ENCODE results near the gene BAHD1. TPM values are rescaled to one million over a fixed set of nuclear protein-coding genes. Genes with fewer than 3 reads are reported as not detected.

BAHD1 gene
- total and polyA plus RNA-seq, 4 experiments from 2014 or later, result 1.5 to 49.2 (median 25.8) TPM

- H3K36me3 ChIP-seq (ENCODE audit: insufficient read depth, low read length), result peaks cover 15% of the 10 kb centered on the region
- peak overlapping the region in 6 of 7 donors; percentile 54 to 83 (median 74) for H3K27ac Mint-ChIP-seq
- H3K4me3 ChIP-seq (ENCODE audit: low read length in 2 of 2), result no peak overlapping the region
- no peak for DNase-seq
- H3K27ac ChIP-seq (ENCODE audit: low read depth, low read length), result no peak overlapping the region
- ChIA-PET POLR2A (ENCODE audit: partially characterized antibody) (interaction anchor here (1.1 to 1.2 kb wide), 2 partner anchors 13 to 16 kb away, joined by 3 to 4 read pairs; partner anchors contain the start of gene BAHD1), CTCF (ENCODE audit: partially characterized antibody) (interaction anchor here (0.6 to 1.4 kb wide), 3 partner anchors 13 to 815 kb away, joined by 3 to 6 read pairs (median 3); no protein-coding TSS in a partner anchor)
- no peaks in the 10 kb centered on the region for H3K27me3 ChIP-seq (ENCODE audit: insufficient read depth, low read length)
- H3K9me3 Mint-ChIP-seq, result no peaks in the 10 kb centered on the region
- peaks cover 0 to 17% of the 10 kb centered on the region in 2 donors for H3K36me3 Mint-ChIP-seq
- H3K4me1 Mint-ChIP-seq, result peaks cover 40 to 69% (median 49%) of the 10 kb centered on the region in 4 donors
- no peaks in the 10 kb centered on the region for H3K9me3 ChIP-seq (ENCODE audit: control insufficient read depth in 1 of 2, low read length in 2 of 2)
- intact Hi-C loops (cut with micrococcal nuclease), result no loop called here
- H3K4me1 ChIP-seq (ENCODE audit: insufficient read depth, low read length), result peaks cover 58% of the 10 kb centered on the region
- no peaks in the 10 kb centered on the region for H3K27me3 Mint-ChIP-seq
- peak overlapping the region in 3 of 8 donors; percentile 4 to 52 (median 33) for H3K4me3 Mint-ChIP-seq
Observed at GRCh38 chr15:40456738-40457137, 16.0 kb downstream of the BAHD1 start.

GRCh38 chr15:40458495-40459371, 18.0 kb downstream of the BAHD1 start:
- peaks cover 38% of the 10 kb centered on the region for H3K4me1 ChIP-seq (ENCODE audit: insufficient read depth, low read length)
- no peaks in the 10 kb centered on the region for H3K27me3 Mint-ChIP-seq
- no peaks in the 10 kb centered on the region for H3K9me3 ChIP-seq (ENCODE audit: control insufficient read depth in 1 of 2, low read length in 2 of 2)
- H3K36me3 ChIP-seq (ENCODE audit: insufficient read depth, low read length), result peaks cover 23% of the 10 kb centered on the region
- H3K4me3 ChIP-seq (ENCODE audit: low read length in 2 of 2), result no peak overlapping the region
- intact Hi-C loops (cut with micrococcal nuclease), result no loop called here
- H3K4me3 Mint-ChIP-seq, result no peak overlapping the region
- no peaks in the 10 kb centered on the region for H3K27me3 ChIP-seq (ENCODE audit: insufficient read depth, low read length)
- DNase-seq, result no peak
- H3K9me3 Mint-ChIP-seq, result no peaks in the 10 kb centered on the region
- peaks cover 4 to 25% of the 10 kb centered on the region in 2 donors for H3K36me3 Mint-ChIP-seq
- CTCF ChIA-PET (ENCODE audit: partially characterized antibody), result no interaction called here
- peaks cover 20 to 49% (median 29%) of the 10 kb centered on the region in 4 donors for H3K4me1 Mint-ChIP-seq
- no peak overlapping the region for H3K27ac ChIP-seq (ENCODE audit: low read depth, low read length)
- POLR2A ChIA-PET (ENCODE audit: partially characterized antibody), result no interaction called here
- peak overlapping the region in 2 of 7 donors; percentile 57 to 62 for H3K27ac Mint-ChIP-seq

- no peaks in the 10 kb centered on the region for H3K9me3 ChIP-seq (ENCODE audit: control insufficient read depth in 1 of 2, low read length in 2 of 2)
- Mint-ChIP-seq H3K4me1 (peaks cover 12 to 41% (median 21%) of the 10 kb centered on the region in 4 donors), H3K4me3 (no peak overlapping the region), H3K36me3 (peaks cover 4 to 25% of the 10 kb centered on the region in 2 donors), H3K9me3 (no peaks in the 10 kb centered on the region), H3K27me3 (no peaks in the 10 kb centered on the region), H3K27ac (no peak overlapping the region)
- H3K4me3 ChIP-seq (ENCODE audit: low read length in 2 of 2), result no peak overlapping the region
- POLR2A ChIA-PET (ENCODE audit: partially characterized antibody), result interaction anchor here (0.8 kb wide), 1 partner anchor 21 kb away, joined by 3 read pairs; no protein-coding TSS in a partner anchor
- H3K27me3 ChIP-seq (ENCODE audit: insufficient read depth, low read length), result no peaks in the 10 kb centered on the region
- no peak for DNase-seq
- intact Hi-C loops (cut with micrococcal nuclease), result no loop called here
- peaks cover 30% of the 10 kb centered on the region for H3K4me1 ChIP-seq (ENCODE audit: insufficient read depth, low read length)
- no peak overlapping the region for H3K27ac ChIP-seq (ENCODE audit: low read depth, low read length)
- peaks cover 30% of the 10 kb centered on the region for H3K36me3 ChIP-seq (ENCODE audit: insufficient read depth, low read length)
- CTCF ChIA-PET (ENCODE audit: partially characterized antibody), result no interaction called here
Observed at GRCh38 chr15:40459391-40460015, 18.8 kb downstream of the BAHD1 start.

DNA sequence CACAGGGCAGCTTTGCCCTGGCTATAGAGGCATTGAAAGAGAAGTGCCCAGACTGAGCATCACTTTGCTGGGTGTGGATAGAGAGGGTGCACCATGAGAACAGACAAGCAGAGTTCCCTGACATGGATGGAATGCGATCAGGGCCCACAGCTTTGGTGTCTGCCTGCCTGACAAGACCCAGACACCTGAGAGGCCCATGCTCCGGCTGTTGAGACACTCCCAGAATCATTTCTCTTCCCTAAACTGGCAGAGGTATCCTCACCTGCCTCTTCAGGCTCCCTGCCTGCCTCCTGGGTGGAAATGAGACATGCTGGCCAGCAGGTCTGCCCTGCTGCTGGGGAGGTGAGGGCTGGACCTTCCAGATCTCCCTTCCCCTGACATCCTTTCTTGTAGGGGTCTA, 19.7 kb downstream of the BAHD1 start:
- ChIA-PET POLR2A (ENCODE audit: partially characterized antibody) (interaction anchor here (0.8 kb wide), 1 partner anchor 21 kb away, joined by 3 read pairs; no protein-coding TSS in a partner anchor), CTCF (ENCODE audit: partially characterized antibody) (no interaction called here)
- H3K9me3 ChIP-seq (ENCODE audit: control insufficient read depth in 1 of 2, low read length in 2 of 2), result no peaks in the 10 kb centered on the region
- H3K27ac ChIP-seq (ENCODE audit: low read depth, low read length), result no peak overlapping the region
- intact Hi-C loops (cut with micrococcal nuclease), result no loop called here
- Mint-ChIP-seq H3K4me1 (peaks cover 5 to 35% (median 13%) of the 10 kb centered on the region in 4 donors), H3K36me3 (peaks cover 6 to 32% of the 10 kb centered on the region in 2 donors), H3K4me3 (no peak overlapping the region), H3K9me3 (no peaks in the 10 kb centered on the region), H3K27ac (peak overlapping the region in 3 of 7 donors; percentile 15 to 80 (median 74)), H3K27me3 (no peaks in the 10 kb centered on the region)
- H3K4me3 ChIP-seq (ENCODE audit: low read length in 2 of 2), result no peak overlapping the region
- no peak for DNase-seq
- H3K4me1 ChIP-seq (ENCODE audit: insufficient read depth, low read length), result peaks cover 21% of the 10 kb centered on the region
- no peaks in the 10 kb centered on the region for H3K27me3 ChIP-seq (ENCODE audit: insufficient read depth, low read length)
- H3K36me3 ChIP-seq (ENCODE audit: insufficient read depth, low read length), result peaks cover 39% of the 10 kb centered on the region

DNA sequence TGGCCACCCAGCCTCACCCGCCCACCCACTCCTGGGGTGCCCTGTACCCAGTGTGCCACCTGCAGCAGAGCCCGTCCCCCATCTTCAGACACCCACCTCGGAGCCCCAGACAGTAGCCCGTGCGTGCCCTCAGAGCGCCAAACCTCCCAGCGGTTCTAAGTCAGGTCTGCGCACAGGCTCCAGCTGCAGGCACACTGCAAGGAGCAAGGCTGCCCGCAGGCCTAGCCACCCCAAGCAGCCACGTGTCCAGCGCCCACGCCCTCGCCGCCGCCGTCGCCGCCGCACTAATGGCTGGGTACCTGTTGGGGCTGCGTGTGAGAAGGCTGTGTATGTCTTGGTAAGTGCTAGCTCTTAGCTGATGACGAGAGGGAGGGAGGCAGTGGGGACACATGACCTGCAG, 21.2 kb downstream of the BAHD1 start:
- intact Hi-C loops (cut with micrococcal nuclease), result no loop called here
- H3K9me3 Mint-ChIP-seq, result no peaks in the 10 kb centered on the region
- Histone ChIP-seq H3K27ac (ENCODE audit: low read depth, low read length) (no peak overlapping the region), H3K36me3 (ENCODE audit: insufficient read depth, low read length) (peaks cover 46% of the 10 kb centered on the region), H3K4me3 (ENCODE audit: low read length in 2 of 2) (no peak overlapping the region), H3K27me3 (ENCODE audit: insufficient read depth, low read length) (no peaks in the 10 kb centered on the region), H3K9me3 (ENCODE audit: control insufficient read depth in 1 of 2, low read length in 2 of 2) (no peaks in the 10 kb centered on the region), H3K4me1 (ENCODE audit: insufficient read depth, low read length) (peaks cover 12% of the 10 kb centered on the region)
- peaks cover 4 to 32% (median 7%) of the 10 kb centered on the region in 4 donors for H3K4me1 Mint-ChIP-seq
- CTCF ChIA-PET (ENCODE audit: partially characterized antibody), result no interaction called here
- POLR2A ChIA-PET (ENCODE audit: partially characterized antibody), result no interaction called here
- no peaks in the 10 kb centered on the region for H3K27me3 Mint-ChIP-seq
- H3K4me3 Mint-ChIP-seq, result no peak overlapping the region
- peak overlapping the region in 1 of 7 donors; percentile 23 for H3K27ac Mint-ChIP-seq
- DNase-seq, result no peak
- peaks cover 9 to 44% of the 10 kb centered on the region in 2 donors for H3K36me3 Mint-ChIP-seq

DNA sequence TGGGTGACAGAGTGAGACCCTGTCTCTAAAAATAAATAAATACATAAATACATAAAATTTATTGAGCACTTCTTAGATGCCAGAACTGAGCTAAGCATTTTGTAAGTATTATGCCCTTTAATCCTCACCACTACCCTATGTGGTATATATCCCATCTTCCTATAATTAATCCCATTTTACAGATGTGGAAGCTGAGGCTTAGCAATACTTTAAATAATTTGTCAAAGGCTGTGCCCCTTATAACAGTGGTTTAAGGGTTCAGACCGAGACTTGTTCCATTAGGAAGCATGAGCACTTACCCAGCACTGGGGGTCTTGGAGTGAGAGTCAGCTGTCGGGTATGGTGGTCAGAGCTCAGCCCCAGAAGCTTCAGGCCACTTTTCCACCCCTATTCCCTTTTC, 22.5 kb downstream of the BAHD1 start:
- H3K4me1 ChIP-seq (ENCODE audit: insufficient read depth, low read length), result peaks cover 6% of the 10 kb centered on the region
- no peaks in the 10 kb centered on the region for H3K9me3 Mint-ChIP-seq
- H3K27me3 Mint-ChIP-seq, result no peaks in the 10 kb centered on the region
- H3K4me3 Mint-ChIP-seq, result no peak overlapping the region
- ChIA-PET POLR2A (ENCODE audit: partially characterized antibody) (no interaction called here), CTCF (ENCODE audit: partially characterized antibody) (interaction anchor here (1.0 to 1.5 kb wide), 4 partner anchors 9 to 126 kb away, joined by 3 to 6 read pairs (median 4); partner anchors contain the start of gene BAHD1)
- no peak overlapping the region for H3K4me3 ChIP-seq (ENCODE audit: low read length in 2 of 2)
- no peak overlapping the region for H3K27ac ChIP-seq (ENCODE audit: low read depth, low read length)
- no peak overlapping the region for H3K27ac Mint-ChIP-seq
- H3K4me1 Mint-ChIP-seq, result peaks cover 5 to 26% (median 8%) of the 10 kb centered on the region in 4 donors
- no peaks in the 10 kb centered on the region for H3K27me3 ChIP-seq (ENCODE audit: insufficient read depth, low read length)
- intact Hi-C loops (cut with micrococcal nuclease), result no loop called here
- H3K9me3 ChIP-seq (ENCODE audit: control insufficient read depth in 1 of 2, low read length in 2 of 2), result no peaks in the 10 kb centered on the region
- H3K36me3 Mint-ChIP-seq, result peaks cover 9 to 50% of the 10 kb centered on the region in 2 donors
- peaks cover 46% of the 10 kb centered on the region for H3K36me3 ChIP-seq (ENCODE audit: insufficient read depth, low read length)
- DNase-seq, result no peak

All from CD4-positive, alpha-beta memory T cell (primary cell).